Measurements from ENCODE around the gene LMBR1. TPM values are rescaled to one million over a fixed set of nuclear protein-coding genes. Genes with fewer than 3 reads are reported as not detected.
A peak's percentile ranks its signal among the peaks of the same experiment; 100 is the strongest.

LMBR1 gene
- total and polyA plus RNA-seq, 2 of the 13 experiments (the other 11 are each of a cell fraction or from before 2014, with no cell fraction given): 20.9 to 39.6 TPM

- in situ Hi-C loops (cut with HindIII; ENCODE audit: extremely low pct_ligation_motif_present, low pct_unique_long_range_greater_than_20kb) (no loop called here), intact Hi-C loops (cut with micrococcal nuclease; ENCODE audit: unreplicated experiment) (no loop called here)
- FAIRE-seq (no peak), DNase-seq (ENCODE audit: low spot score) (no peak), ATAC-seq (no peak)
- WGBS (ENCODE audit: low lambda C conversion rate): 97% methylated on average over 1 of the region's 1 CpG
- Histone ChIP-seq H3K36me3 (replicated peaks in 1 of 2; ENCODE audit: control insufficient read depth in 1 of 2, insufficient read depth in 2 of 2, low read length in 2 of 2) (peaks cover 0 to 18% of the 10 kb centered on the region in 2 experiments; a peak in 4 of 5 replicates), H3K27ac (ENCODE audit: extremely low read length, insufficient read depth, low read length) (no peak overlapping the region), H3K27me3 (ENCODE audit: control insufficient read depth in 1 of 2, insufficient read depth in 2 of 2, low read length in 2 of 2) (no peaks in the 10 kb centered on the region), H3K4me2 (ENCODE audit: low read depth, low read length) (no peak overlapping the region), H4K20me1 (ENCODE audit: insufficient read depth, low read length) (no peaks in the 10 kb centered on the region), H2AFZ (ENCODE audit: low read length) (no peak overlapping the region), H3K79me2 (ENCODE audit: insufficient read depth, low read length) (no peaks in the 10 kb centered on the region), H3K9ac (ENCODE audit: insufficient read depth, low read depth, low read length) (no peak overlapping the region), H3K9me3 (ENCODE audit: low read length) (no peaks in the 10 kb centered on the region), H3K4me1 (ENCODE audit: insufficient read depth, low read length) (no peaks in the 10 kb centered on the region), H3K4me3 (replicated peaks in 1 of 3; ENCODE audit: insufficient read depth in 1 of 3, low read depth in 2 of 3, low read length in 3 of 3) (no peak overlapping the region)
- no peak for TF ChIP-seq TEF (CRISPR knock-in tag; IDR thresholded peaks at IDR 0.05)
- TF ChIP-seq ZNF7 (CRISPR knock-in tag; IDR thresholded peaks at IDR 0.05): 0 out of 2 replicates have a peak, but pooled peaks have one; percentile 21
- TF ChIP-seq IRF2 (CRISPR knock-in tag; IDR thresholded peaks at IDR 0.05): no peak
- TF ChIP-seq ZNF317 (CRISPR knock-in tag; IDR thresholded peaks at IDR 0.05): peak; percentile 97
- no peak for TF ChIP-seq HOMEZ (CRISPR knock-in tag; IDR thresholded peaks at IDR 0.05; ENCODE audit: low read depth)
- ChIA-PET CTCF (ENCODE audit: low intra/inter-chr PET ratio, low total read pairs) (no interaction called here), POLR2A (no interaction called here)
- BruUV-seq (replicated peaks): no TSS peak
Observed at GRCh38 chr7:156733638-156734037, 159.3 kb downstream of the LMBR1 start.

GRCh38 chr7:156732091-156732625 lies 160.8 kb downstream of the LMBR1 start:
- 95% methylated on average over 4 of the region's 4 CpGs for WGBS (ENCODE audit: low lambda C conversion rate)
- BruUV-seq (replicated peaks): no TSS peak
- H3K27ac ChIP-seq (ENCODE audit: extremely low read length, insufficient read depth, low read length): no peak overlapping the region
- no peaks in the 10 kb centered on the region for H3K4me1 ChIP-seq (ENCODE audit: insufficient read depth, low read length)
- ATAC-seq (no peak), FAIRE-seq (no peak), DNase-seq (ENCODE audit: low spot score) (no peak)
- no peak overlapping the region for H3K9ac ChIP-seq (ENCODE audit: insufficient read depth, low read depth, low read length)
- no peaks in the 10 kb centered on the region for H3K79me2 ChIP-seq (ENCODE audit: insufficient read depth, low read length)
- in situ Hi-C loops (cut with HindIII; ENCODE audit: extremely low pct_ligation_motif_present, low pct_unique_long_range_greater_than_20kb): no loop called here
- TF ChIP-seq FOXA3 (CRISPR knock-in tag; IDR thresholded peaks at IDR 0.05): no peak
- no peak for TF ChIP-seq ZBTB25 (CRISPR knock-in tag; IDR thresholded peaks at IDR 0.05)
- no peak for TF ChIP-seq CHD2 (IDR thresholded peaks at IDR 0.05; ENCODE audit: low read depth, low read length)
- no peak for TF ChIP-seq ZNF546 (CRISPR knock-in tag; conservative IDR thresholded peaks at IDR 0.05)
- no peak for TF ChIP-seq WIZ (CRISPR knock-in tag; IDR thresholded peaks at IDR 0.05)
- TF ChIP-seq ZNF512 (CRISPR knock-in tag; IDR thresholded peaks at IDR 0.05): no peak
- no peak for TF ChIP-seq AKAP8 (CRISPR knock-in tag; IDR thresholded peaks at IDR 0.05)
- TF ChIP-seq ATM (IDR thresholded peaks at IDR 0.05; ENCODE audit: borderline replicate concordance): no peak
- no peak overlapping the region for H3K4me3 ChIP-seq (replicated peaks in 1 of 3; ENCODE audit: insufficient read depth in 1 of 3, low read depth in 2 of 3, low read length in 3 of 3)
- H3K4me2 ChIP-seq (ENCODE audit: low read depth, low read length): no peak overlapping the region
- POLR2A ChIA-PET: no interaction called here
- H4K20me1 ChIP-seq (ENCODE audit: insufficient read depth, low read length): no peaks in the 10 kb centered on the region
- H3K9me3 ChIP-seq (ENCODE audit: low read length): no peaks in the 10 kb centered on the region
- CTCF ChIA-PET (ENCODE audit: low intra/inter-chr PET ratio, low total read pairs): no interaction called here
- intact Hi-C loops (cut with micrococcal nuclease; ENCODE audit: unreplicated experiment): no loop called here
- H3K36me3 ChIP-seq (replicated peaks in 1 of 2; ENCODE audit: control insufficient read depth in 1 of 2, insufficient read depth in 2 of 2, low read length in 2 of 2): peaks cover 0 to 18% of the 10 kb centered on the region in 2 experiments; a peak in 4 of 5 replicates
- no peaks in the 10 kb centered on the region for H3K27me3 ChIP-seq (ENCODE audit: control insufficient read depth in 1 of 2, insufficient read depth in 2 of 2, low read length in 2 of 2)
- no peak overlapping the region for H2AFZ ChIP-seq (ENCODE audit: low read length)

All from HepG2 (cell line).